ENCODE results near the gene CCR8. TPM values are rescaled to one million over a fixed set of nuclear protein-coding genes. Genes with fewer than 3 reads are reported as not detected.

CCR8 gene
- total RNA-seq (not detected in 2 replicates), polyA plus RNA-seq (not detected in 2 replicates), polyA minus RNA-seq (ENCODE audit: low replicate concordance) (not detected in 2 replicates)
- not detected in 2 replicates for polyA plus RNA-seq (2012)

DNA sequence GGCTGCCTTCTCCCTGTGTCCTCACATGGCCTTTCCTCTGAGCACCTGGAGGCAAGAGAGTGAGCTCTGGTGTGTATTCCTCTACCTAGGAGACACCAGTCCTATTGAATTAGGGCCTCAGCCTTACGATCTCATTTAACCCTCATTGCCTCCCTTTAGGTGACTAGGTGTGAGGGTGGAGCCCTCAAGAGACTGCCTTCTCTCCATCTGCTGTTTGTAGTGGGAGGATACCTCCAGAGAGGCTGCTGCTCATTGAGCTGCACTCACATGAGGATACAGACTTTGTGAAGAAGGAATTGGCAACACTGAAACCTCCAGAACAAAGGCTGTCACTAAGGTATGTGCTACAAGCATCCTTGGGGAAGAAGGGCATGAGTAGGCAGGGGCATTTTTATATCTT, at the start of gene CCR8:
TSS of gene CCR8 (plus strand) at position 217 of the 400 bp plus-strand sequence. CDS start 2,623 bp downstream, outside the sequence.
- no peaks in the 10 kb centered on the region for H3K36me3 ChIP-seq (ENCODE audit: control insufficient read depth, insufficient read depth, low read length)
- no peaks in the 10 kb centered on the region for H3K9me3 ChIP-seq (ENCODE audit: control insufficient read depth, insufficient read depth, low read depth, low read length)
- no peak within 1 kb of the TSS for H3K4me3 ChIP-seq (replicated peaks in 1 of 4; ENCODE audit: control extremely low read depth in 1 of 4, insufficient read depth in 1 of 4, low read depth in 3 of 4, low read length in 4 of 4)
- no peak within 1 kb of the TSS for H3K27ac ChIP-seq (ENCODE audit: insufficient read depth, low read length)
- TF ChIP-seq EZH2 (IDR thresholded peaks at IDR 0.05; ENCODE audit: low read length, missing control alignments) (no peak), CTCF (conservative IDR thresholded peaks at IDR 0.05 in 1 of 2, IDR thresholded peaks at IDR 0.05 in 1 of 2; ENCODE audit: low read depth in 1 of 2, low read length in 2 of 2) (no peak)
- H3K4me2 ChIP-seq (ENCODE audit: extremely low read depth, insufficient read depth, low read length): no peak within 1 kb of the TSS
- H3K27me3 ChIP-seq (ENCODE audit: control insufficient read depth, insufficient read depth, low read length): no peaks in the 10 kb centered on the region
- H2AFZ ChIP-seq (ENCODE audit: low read length): no peak within 1 kb of the TSS
- no peaks in the 10 kb centered on the region for H4K20me1 ChIP-seq (ENCODE audit: control insufficient read depth, extremely low read depth, insufficient read depth, low read length)
- no peaks in the 10 kb centered on the region for H3K4me1 ChIP-seq (ENCODE audit: control insufficient read depth, extremely low read depth, insufficient read depth, low read length)
- no peak within 1 kb of the TSS for H3K9ac ChIP-seq (ENCODE audit: insufficient read depth, low read length)
- no peaks in the 10 kb centered on the region for H3K79me2 ChIP-seq (ENCODE audit: control insufficient read depth, insufficient read depth, low read length)
- DNase-seq (ENCODE audit: low read depth in 2 of 2): no peak

DNA sequence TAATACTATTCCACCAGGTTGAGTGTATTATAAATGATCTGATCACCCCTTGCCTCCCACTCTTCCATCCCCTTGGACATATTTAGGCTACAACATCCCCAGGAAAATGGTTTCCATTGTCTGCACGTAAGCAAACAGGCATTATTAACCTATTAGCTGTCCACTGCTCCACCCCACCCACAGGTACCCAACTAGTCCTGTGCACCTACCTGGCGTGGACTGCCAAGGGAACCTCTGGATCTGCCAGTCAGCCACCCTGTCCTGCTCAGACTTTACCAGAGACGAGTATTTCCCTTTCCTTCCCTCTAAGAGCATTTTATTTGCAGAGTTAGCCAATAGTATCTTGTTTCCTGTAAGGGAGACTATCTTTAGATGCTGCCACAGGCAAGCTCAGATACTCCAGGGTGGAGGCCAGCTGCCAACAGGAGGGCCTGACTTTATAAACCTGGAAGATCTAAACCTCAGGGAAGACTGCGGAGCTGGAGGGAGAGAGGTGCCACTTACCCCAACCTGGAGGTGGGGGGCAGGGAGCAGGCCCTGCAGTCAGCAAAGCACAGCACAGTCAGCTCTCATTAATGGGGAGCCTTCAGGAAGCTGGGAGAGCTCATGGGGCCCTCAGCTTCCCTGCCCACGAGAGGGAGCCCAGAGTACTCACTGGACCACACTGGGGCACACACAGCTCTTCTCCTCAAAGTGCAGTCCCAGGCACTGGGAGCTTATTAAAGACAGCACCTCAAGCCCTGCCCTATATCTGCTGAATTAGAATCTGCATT, 49.6 kb upstream of the CCR8 start, which contains the start of gene CX3CR1:
TSS of gene CX3CR1 (minus strand) at position 292 of the 773 bp plus-strand sequence. CDS start 13,527 bp downstream, outside the sequence.
- Histone ChIP-seq H3K27ac (ENCODE audit: insufficient read depth, low read length) (no peak within 1 kb of the TSS), H3K4me1 (ENCODE audit: control insufficient read depth, extremely low read depth, insufficient read depth, low read length) (no peaks in the 10 kb centered on the region), H3K4me2 (ENCODE audit: extremely low read depth, insufficient read depth, low read length) (no peak within 1 kb of the TSS), H3K9me3 (ENCODE audit: control insufficient read depth, insufficient read depth, low read depth, low read length) (no peaks in the 10 kb centered on the region), H3K27me3 (ENCODE audit: control insufficient read depth, insufficient read depth, low read length) (no peaks in the 10 kb centered on the region), H3K9ac (ENCODE audit: insufficient read depth, low read length) (no peak within 1 kb of the TSS), H3K36me3 (ENCODE audit: control insufficient read depth, insufficient read depth, low read length) (no peaks in the 10 kb centered on the region), H3K79me2 (ENCODE audit: control insufficient read depth, insufficient read depth, low read length) (no peaks in the 10 kb centered on the region), H3K4me3 (replicated peaks in 1 of 4; ENCODE audit: control extremely low read depth in 1 of 4, insufficient read depth in 1 of 4, low read depth in 3 of 4, low read length in 4 of 4) (no peak within 1 kb of the TSS), H2AFZ (ENCODE audit: low read length) (no peak within 1 kb of the TSS), H4K20me1 (ENCODE audit: control insufficient read depth, extremely low read depth, insufficient read depth, low read length) (no peaks in the 10 kb centered on the region)
- DNase-seq (ENCODE audit: low read depth in 2 of 2): no peak
- TF ChIP-seq EZH2 (IDR thresholded peaks at IDR 0.05; ENCODE audit: low read length, missing control alignments): no peak
- no peak for TF ChIP-seq CTCF (conservative IDR thresholded peaks at IDR 0.05 in 1 of 2, IDR thresholded peaks at IDR 0.05 in 1 of 2; ENCODE audit: low read depth in 1 of 2, low read length in 2 of 2)

GRCh38 chr3:39280571-39280970, 48.9 kb upstream of the CCR8 start:
- Histone ChIP-seq H4K20me1 (ENCODE audit: control insufficient read depth, extremely low read depth, insufficient read depth, low read length) (no peaks in the 10 kb centered on the region), H2AFZ (ENCODE audit: low read length) (no peak overlapping the region), H3K4me1 (ENCODE audit: control insufficient read depth, extremely low read depth, insufficient read depth, low read length) (no peaks in the 10 kb centered on the region), H3K27me3 (ENCODE audit: control insufficient read depth, insufficient read depth, low read length) (no peaks in the 10 kb centered on the region), H3K27ac (ENCODE audit: insufficient read depth, low read length) (no peak overlapping the region), H3K4me2 (ENCODE audit: extremely low read depth, insufficient read depth, low read length) (no peak overlapping the region), H3K9me3 (ENCODE audit: control insufficient read depth, insufficient read depth, low read depth, low read length) (no peaks in the 10 kb centered on the region), H3K36me3 (ENCODE audit: control insufficient read depth, insufficient read depth, low read length) (no peaks in the 10 kb centered on the region), H3K79me2 (ENCODE audit: control insufficient read depth, insufficient read depth, low read length) (no peaks in the 10 kb centered on the region), H3K4me3 (replicated peaks in 1 of 4; ENCODE audit: control extremely low read depth in 1 of 4, insufficient read depth in 1 of 4, low read depth in 3 of 4, low read length in 4 of 4) (no peak overlapping the region), H3K9ac (ENCODE audit: insufficient read depth, low read length) (no peak overlapping the region)
- no peak for DNase-seq (ENCODE audit: low read depth in 2 of 2)
- no peak for TF ChIP-seq CTCF (conservative IDR thresholded peaks at IDR 0.05 in 1 of 2, IDR thresholded peaks at IDR 0.05 in 1 of 2; ENCODE audit: low read depth in 1 of 2, low read length in 2 of 2)
- no peak for TF ChIP-seq EZH2 (IDR thresholded peaks at IDR 0.05; ENCODE audit: low read length, missing control alignments)

Measured in fibroblast of lung (primary cell).